GM18505 (cell line): ENCODE measurements around the gene ADAP1.
"Not testable (repeated sequence)": the region's sequence is repeated elsewhere in the genome, so short reads cannot be mapped to it uniquely, and the experiment has no call there.

Experiments
- ATAC-seq: cut with Tn5 transposase; IDR thresholded peaks from one replicate; pipeline ENCODE4 v1.9.1; 2021; ENCODE audit not compliant: unreplicated experiment
- POLR2A ChIP-seq: IDR thresholded peaks from 4 replicates; pipeline ENCODE4 v1.6.1; 2011; ENCODE audit warnings: borderline replicate concordance; ENCODE audit not compliant: insufficient read depth, insufficient read length; ENCODE audit errors: extremely low read depth

ADAP1 gene

DNA sequence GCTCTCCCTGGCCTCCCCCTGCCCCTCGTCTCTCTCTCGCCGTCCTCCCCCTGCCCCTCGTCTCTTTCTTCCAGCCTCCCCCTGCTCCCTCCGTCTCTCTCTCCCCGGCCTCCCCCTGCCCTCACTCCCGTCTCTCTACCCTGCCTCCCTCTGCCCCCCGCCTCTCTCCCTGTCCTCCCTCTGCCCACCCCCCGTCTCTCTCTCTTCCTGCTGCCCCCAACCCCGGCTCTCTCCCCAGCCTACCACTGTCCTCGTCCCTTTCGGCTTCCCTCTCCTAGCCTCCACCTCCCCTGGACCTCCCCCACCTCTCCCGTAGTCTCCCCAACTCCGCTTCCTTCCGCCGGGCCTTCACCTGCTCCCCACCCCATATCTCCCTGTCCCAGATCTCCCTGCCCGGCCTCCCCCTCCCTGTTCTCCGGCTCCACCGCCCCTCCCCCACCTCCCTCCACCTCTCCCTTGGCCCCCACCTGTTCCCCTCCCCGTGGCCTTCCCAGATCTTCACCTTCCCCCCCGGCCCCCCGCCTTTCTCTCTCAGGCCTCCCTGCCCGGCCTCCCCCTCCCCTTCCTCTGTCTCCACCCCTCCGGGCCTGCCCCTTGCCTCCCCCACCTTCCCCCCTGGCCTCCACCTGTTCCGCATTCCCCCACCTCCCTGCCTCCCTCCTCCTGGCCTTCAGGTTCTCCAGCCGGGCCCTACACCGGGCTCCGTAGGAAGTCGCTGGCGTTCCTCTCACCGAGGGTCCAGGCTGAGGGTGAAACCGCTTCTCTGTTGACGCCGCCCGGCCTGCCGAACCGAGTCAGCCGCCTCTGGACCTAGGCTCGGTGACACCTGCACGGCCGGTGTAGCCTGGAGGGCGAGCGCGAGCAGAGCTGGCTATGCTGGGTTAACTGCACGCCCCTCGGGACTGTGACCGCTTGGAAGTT lies 76.9 kb downstream of the ADAP1 start:
- no peak for TF ChIP-seq POLR2A
- ATAC-seq, result no peak

DNA sequence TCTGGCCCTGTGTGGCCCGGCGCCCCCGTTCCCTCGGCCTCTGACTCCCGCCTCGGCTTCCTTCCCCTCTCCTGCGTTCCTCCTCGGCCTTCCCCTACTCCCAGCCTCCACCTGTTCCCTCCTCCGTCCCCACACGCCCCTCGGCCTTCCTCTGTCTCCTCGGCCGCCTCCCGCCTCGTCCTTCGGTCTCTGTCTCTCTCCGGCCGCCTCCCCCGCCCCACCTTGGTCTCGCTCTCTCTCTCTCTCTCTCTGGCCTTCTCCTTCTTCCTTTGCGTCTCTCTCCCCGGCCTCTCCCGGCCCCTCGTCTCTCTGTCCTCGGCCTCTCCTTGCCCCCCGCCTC lies 77.5 kb downstream of the ADAP1 start:
- TF ChIP-seq POLR2A, result no peak
- ATAC-seq, result no peak

DNA sequence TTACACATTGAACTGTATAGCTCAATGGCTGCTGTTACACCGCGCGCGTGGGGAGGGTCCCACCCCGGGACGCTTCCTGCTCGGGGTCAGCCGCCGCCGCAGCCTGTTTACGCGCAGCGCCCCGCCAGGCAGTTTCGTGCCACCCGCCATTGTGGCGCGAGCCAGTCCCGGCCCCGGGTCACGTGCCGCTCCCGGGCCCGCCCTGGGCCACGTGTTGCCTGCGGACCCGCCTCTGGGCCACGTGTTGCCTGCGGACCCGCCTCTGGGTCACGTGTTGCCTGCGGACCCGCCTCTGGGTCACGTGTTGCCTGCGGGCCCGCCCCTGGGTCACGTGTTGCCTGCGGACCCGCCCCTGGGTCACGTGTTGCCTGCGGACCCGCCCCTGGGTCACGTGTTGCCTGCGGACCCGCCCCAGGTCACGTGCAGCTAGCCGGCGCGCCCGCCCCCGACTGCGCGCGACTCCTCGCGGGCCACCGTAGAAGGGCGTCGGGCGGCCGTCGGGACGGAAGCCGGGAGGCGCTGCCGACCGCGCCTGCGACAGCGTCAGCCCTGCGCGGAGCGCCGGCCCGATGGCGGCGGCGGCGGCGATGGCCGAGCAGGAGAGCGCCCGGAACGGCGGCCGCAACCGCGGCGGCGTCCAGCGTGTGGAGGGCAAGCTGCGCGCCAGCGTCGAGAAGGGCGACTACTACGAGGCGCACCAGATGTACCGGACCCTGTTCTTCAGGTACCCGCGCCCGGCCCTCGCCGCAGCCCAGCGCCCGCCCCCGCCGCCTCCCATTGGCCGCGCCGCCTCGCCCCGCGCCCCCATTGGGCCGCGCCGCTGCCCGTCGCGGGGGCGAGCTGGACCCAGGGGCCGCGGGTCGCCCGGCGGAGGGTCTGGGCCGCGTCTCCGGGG lies 78.2 kb downstream of the ADAP1 start, which contains the start of gene GET4:
Gene GET4 (plus strand): TSS at position 478 of the 895 bp plus-strand sequence. CDS start 92 bp downstream, at position 570.
- TF ChIP-seq POLR2A, result peak; percentile 79
- peak; percentile 66 for ATAC-seq

DNA sequence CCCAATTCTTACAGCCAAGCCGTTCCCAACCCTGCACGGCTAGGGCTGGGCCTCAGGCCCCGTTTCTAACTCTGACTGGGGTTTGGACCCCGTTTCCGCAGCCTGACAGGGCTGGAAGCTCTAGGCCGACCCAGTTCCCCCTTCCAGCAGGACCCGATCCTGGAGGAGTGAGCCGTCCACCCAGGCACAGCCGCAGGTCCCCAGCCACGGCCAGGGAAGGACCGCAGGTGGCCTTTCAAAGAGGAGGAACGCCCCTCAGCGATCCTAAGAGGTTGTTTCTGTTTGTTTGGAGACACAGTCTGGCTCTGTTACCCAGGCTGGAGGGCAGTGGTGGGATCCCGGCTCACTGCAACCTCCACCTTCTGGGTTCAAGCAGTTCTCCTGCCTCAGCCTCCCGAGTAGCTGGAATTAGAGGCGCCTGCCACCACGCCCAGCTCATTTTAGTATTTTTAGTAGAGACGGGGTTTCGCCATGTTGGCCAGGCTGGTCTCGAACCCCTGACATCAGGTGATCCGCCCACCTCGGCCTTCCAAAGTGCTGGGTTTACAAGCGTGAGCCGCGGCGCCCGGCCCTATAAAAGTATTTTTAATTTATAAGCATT lies 78.9 kb downstream of the ADAP1 start:
- no peak for TF ChIP-seq POLR2A
- no peak for ATAC-seq

DNA sequence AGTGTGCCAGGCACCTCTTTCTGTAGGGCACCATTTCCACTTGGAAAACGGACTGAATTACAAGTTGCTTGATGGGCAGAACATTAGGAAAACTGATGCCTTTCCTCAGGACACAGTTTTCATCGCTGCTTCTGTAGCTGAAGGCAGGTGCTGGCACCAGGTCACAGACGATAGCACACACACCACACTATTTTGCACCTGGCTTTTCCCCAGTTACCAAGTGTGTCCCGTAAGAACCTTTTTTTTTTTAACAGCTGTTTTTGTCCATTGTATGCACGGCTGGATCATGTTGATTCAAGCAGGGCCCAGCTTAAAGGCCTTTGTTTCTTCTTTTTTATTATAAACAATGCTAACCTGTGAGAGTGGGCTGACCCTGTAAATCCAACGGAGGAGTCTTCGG lies 79.4 kb downstream of the ADAP1 start:
- no peak for ATAC-seq
- TF ChIP-seq POLR2A, result no peak

DNA sequence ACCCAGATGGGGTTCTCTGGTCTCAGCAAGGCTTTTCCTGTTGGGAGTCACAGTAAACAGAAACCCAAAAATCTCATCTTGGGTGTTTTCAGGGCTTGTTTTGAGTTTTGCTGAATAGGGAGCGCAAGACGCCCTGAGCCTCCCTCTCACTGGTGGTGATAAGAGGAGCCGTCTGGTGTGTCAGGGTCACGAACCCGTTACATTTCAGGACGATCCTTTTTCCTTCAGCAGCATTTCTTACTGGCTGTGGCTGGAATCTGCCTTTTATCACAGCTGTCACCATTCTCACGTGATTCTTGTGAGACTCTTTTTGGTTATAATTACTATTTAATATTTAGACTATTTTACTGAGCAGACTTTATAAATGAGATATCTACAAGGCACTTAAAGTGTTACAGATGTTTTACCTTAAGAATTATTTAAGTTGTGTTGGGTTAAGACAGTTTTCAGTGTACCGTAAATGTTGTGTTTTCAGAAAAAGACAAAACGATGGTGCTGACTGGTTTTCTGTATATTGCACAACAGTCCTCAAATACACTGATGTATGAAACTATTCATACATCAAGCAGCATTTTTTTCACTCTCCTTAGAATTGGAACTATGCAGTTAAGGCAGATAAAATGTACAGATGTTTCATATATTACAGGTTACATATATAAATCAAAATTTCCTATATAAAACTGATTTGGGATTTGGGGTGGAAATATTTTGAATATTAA lies 80.3 kb downstream of the ADAP1 start:
- no peak for ATAC-seq
- no peak for TF ChIP-seq POLR2A

DNA sequence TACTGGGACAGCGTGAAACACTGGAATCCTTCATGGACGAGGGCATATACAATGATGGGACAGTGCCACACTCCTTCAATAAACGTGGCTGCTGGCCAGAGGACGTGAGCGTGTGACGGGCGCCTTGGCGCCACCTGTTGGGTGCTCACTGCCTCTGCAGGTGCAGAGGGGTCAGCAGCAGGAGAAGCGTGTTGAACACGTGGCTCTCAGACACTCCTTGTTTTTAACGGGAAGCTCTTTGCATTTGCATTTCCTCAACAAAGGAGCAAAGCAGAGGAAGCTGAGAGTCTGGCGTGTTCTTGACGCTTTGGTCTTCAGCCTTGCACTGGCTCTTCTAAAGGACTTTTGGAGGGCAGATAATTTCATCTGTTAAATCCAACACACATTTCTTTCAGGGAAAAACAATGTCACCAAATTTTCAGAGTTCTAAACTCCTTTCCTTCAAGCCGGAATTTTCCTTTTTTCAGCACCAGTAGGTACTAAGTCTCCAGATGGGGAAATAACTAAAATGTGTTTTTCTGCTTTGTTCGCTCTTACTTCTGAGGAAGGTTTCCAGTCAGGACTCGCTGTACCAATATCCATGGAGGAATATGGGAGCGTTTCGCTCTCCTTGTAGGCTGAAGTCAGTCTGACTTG lies 81.0 kb downstream of the ADAP1 start:
- no peak for ATAC-seq

DNA sequence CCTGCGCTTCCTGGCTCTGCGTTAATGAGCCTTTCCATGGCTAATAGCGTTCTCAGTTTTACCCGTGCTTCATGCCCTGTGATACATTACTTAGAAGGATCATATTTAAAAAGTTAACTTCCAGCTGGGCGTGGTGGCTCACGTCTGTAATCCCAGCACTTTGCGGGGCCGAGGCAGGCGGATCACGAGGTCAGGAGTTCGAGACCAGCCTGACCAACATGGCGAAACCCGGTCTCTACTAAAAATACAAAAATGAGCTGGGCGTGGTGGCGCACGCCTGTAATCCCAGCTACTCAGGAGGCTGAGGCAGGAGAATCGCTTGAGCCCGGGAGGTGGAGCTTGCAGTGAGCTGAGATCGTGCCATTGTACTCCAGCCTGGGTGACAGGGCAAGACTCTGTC lies 81.8 kb downstream of the ADAP1 start:
- not testable (repeated sequence) for ATAC-seq

More for the DNA sequence above, 81.0 kb downstream of the ADAP1 start:
- TF ChIP-seq POLR2A, result no peak

DNA sequence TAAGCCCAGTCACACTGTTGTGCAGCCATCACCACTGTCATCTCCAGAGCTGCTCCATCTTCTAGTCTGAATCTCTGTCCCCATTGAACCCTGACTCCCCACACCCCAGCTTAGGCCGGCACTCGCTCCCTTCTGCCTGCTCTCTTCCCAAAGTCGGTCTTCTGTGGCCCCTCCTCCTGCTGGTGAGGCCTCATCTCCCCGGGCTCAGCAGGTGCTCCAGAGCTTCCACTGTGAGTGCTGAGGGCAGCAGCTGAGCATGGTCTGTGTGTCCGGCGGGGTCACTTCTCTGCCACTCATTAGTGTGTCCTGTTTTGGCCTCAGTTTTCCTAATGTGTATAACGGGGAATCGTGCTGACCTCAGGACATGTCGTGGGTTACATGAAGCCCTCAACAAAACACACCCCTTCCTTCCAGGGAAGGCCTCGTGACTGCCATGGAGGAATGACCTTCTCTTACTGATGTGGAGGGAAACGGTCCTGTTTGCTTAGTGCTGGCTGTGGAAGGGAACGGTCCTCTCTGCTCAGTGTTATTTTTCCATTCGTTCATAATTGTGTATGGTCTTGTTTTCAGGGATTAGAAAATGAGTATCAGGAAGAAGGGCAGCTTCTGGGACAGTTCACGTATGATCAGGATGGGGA lies 82.5 kb downstream of the ADAP1 start:
- no peak for TF ChIP-seq POLR2A
- ATAC-seq, result no peak

DNA sequence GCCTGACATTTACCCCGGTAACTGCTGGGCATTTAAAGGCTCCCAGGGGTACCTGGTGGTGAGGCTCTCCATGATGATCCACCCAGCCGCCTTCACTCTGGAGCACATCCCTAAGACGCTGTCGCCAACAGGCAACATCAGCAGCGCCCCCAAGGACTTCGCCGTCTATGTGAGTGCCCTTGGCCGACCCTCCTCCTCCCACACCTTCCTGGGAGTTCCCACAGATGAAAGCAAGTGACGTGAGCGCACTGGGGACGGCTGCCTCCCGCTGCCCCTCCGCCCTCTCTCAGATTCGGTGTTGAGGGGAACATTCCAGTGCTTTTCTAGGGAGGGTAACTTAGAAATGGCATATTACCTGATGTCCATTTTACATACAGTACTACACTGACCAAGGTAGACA lies 85.1 kb downstream of the ADAP1 start:
- TF ChIP-seq POLR2A, result no peak
- ATAC-seq, result no peak

DNA sequence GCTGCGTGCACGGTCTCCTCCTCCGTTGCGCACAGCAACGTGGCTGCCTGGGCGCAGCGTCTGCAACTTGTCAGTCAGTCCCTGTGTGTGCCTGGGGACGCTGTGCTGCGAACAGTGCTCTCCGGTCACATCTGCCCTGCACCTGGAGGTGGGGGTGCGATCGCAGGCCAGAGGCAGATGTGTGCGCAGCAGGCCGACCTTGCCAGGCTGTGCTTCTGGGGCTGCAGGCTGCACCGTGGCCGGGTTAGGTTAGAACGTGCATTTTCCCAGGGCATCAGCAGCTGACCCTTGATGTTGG lies 86.3 kb downstream of the ADAP1 start:
- TF ChIP-seq POLR2A, result no peak
- ATAC-seq, result no peak
